C4-2B (cell line): ENCODE measurements around the gene GEMIN8.

Experiments
- ZFX ChIP-seq: fragments of 450-650 bp; IDR thresholded peaks from 2 replicates; pipeline ENCODE4 v1.6.1; 2017
- TF ChIP-seq, protein P1 (sequence below): fragments of 450-650 bp; conservative IDR thresholded peaks from 2 replicates; pipeline ENCODE4 v1.5.1; 2017; ENCODE audit warnings: mild to moderate bottlenecking

GRCh38 chrX:13996650-13997049, 33.0 kb downstream of the GEMIN8 start:
- TF ChIP-seq, protein P1, sequence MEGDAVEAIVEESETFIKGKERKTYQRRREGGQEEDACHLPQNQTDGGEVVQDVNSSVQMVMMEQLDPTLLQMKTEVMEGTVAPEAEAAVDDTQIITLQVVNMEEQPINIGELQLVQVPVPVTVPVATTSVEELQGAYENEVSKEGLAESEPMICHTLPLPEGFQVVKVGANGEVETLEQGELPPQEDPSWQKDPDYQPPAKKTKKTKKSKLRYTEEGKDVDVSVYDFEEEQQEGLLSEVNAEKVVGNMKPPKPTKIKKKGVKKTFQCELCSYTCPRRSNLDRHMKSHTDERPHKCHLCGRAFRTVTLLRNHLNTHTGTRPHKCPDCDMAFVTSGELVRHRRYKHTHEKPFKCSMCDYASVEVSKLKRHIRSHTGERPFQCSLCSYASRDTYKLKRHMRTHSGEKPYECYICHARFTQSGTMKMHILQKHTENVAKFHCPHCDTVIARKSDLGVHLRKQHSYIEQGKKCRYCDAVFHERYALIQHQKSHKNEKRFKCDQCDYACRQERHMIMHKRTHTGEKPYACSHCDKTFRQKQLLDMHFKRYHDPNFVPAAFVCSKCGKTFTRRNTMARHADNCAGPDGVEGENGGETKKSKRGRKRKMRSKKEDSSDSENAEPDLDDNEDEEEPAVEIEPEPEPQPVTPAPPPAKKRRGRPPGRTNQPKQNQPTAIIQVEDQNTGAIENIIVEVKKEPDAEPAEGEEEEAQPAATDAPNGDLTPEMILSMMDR, result no peak
- TF ChIP-seq ZFX, result no peak
